Transverse colon (tissue), 4 donors: ENCODE data around the gene DDX47. TPM values are rescaled to one million over a fixed set of nuclear protein-coding genes. Genes with fewer than 3 reads are reported as not detected.

Source experiments
- DNase-seq: peaks from one replicate; pipeline ENCODE4 v3.0.0-alpha.2; 2019
- H3K27ac ChIP-seq, 4 donors: fragments of 200-600 bp; sonication (generic); 2 replicates each; pipeline ENCODE4 v1.5.1; 2016 to 2018; ENCODE audit warnings: inconsistent platforms in 4 of 4
- H3K27me3 ChIP-seq: fragments of 200-600 bp; sonication (generic); 2 replicates; pipeline ENCODE4 v1.5.1; 2017; ENCODE audit warnings: inconsistent platforms
- H3K36me3 ChIP-seq, 4 donors: fragments of 200-600 bp; sonication (generic); 2 replicates each; pipeline ENCODE4 v1.5.1; 2017 to 2019; ENCODE audit warnings: inconsistent platforms in 4 of 4
- H3K4me1 ChIP-seq, 4 donors: fragments of 200-600 bp; sonication (generic); 2 replicates each; pipeline ENCODE4 v1.5.1; 2017 to 2020; ENCODE audit warnings: inconsistent platforms in 4 of 4
- H3K4me3 ChIP-seq, 4 donors: fragments of 200-600 bp; sonication (generic); 1 replicate in 1 of 4; 2 replicates in 3 of 4; pipeline versions ENCODE4 v1.5.1 to v1.6.1; 2017 to 2019; ENCODE audit warnings: inconsistent platforms in 4 of 4
- H3K9me3 ChIP-seq, 2 donors: fragments of 200-600 bp; sonication (generic); 2 replicates each; pipeline ENCODE4 v1.5.1; 2017 to 2019; ENCODE audit warnings: inconsistent platforms in 2 of 2
- CTCF ChIP-seq, 5 experiments: fragments of 200-600 bp in 3 of 5; fragments of 450-650 bp in 2 of 5; sonication (generic) in 3 of 5; IDR thresholded peaks; 1 replicate in 2 of 5; 2 replicates in 3 of 5; pipeline ENCODE4 v1.5.1; 2016 to 2017; ENCODE audit warnings: antibody characterized with exemption in 5 of 5, inconsistent platforms in 3 of 5, mild to moderate bottlenecking in 2 of 5, moderate library complexity in 1 of 5
- EP300 ChIP-seq: sonication (generic); formaldehyde crosslinking; IDR thresholded peaks from one replicate; pipeline ENCODE4 v1.6.1; 2017; ENCODE audit warnings: antibody characterized with exemption, low read depth
- POLR2A ChIP-seq: fragments of 450-650 bp; IDR thresholded peaks from one replicate; pipeline ENCODE4 v1.6.1; 2016; ENCODE audit warnings: antibody characterized with exemption, mild to moderate bottlenecking, moderate library complexity
- POLR2AphosphoS5 ChIP-seq, 3 donors: sonication (generic); formaldehyde crosslinking; IDR thresholded peaks; one replicate each; pipeline ENCODE4 v1.6.1; 2016; ENCODE audit warnings: antibody characterized with exemption in 3 of 3
- WGBS, 2 donors: methylation state at CpG; one replicate each; pipeline ENCODE4 v1.1.5; 2018; ENCODE audit warnings: low coverage in 1 of 2; 5-methylcytosine and 5-hydroxymethylcytosine counted together
- in situ Hi-C, 4 donors: fragments of 200-750 bp; cut with MboI; loops; one replicate each; pipeline versions ENCODE4 v1.15.0 to v1.15.1; 2017; ENCODE audit warnings: low sequenced_read_pairs in 3 of 4, low pct_ligation_motif_present in 1 of 4, low pct_unique_long_range_greater_than_20kb in 1 of 4
- intact Hi-C: fragments of 100-400 bp; cut with DNase I; formaldehyde crosslinking; loops from one replicate; pipeline ENCODE4 v1.15.1; 2023; ENCODE audit warnings: low total_unique reads
- total RNA-seq, 4 donors: library from RNA; depleted of rRNA; stranded (reverse); fragments of >200 nt; gene quantifications; one replicate each; pipeline ENCODE4 v1.1.0, GENCODE V29; 2016

The DDX47 gene
- total RNA-seq, 4 donors from 2014 or later: 22.1 to 47.8 (median 31.8) TPM

GRCh38 chr12:12835378-12836146 is 22.4 kb downstream of the DDX47 start:
- peak in 1 of 3 donors; percentile 6 for TF ChIP-seq POLR2AphosphoS5 (IDR thresholded peaks at IDR 0.05)
- no peak for TF ChIP-seq POLR2A
- DNase-seq: no peak
- Histone ChIP-seq H3K9me3 (no peaks in the 10 kb centered on the region), H3K36me3 (peaks cover 0 to 15% (median 4%) of the 10 kb centered on the region in 4 donors), H3K4me3 (no peak overlapping the region), H3K4me1 (peaks cover 4 to 36% (median 16%) of the 10 kb centered on the region in 4 donors), H3K27me3 (no peaks in the 10 kb centered on the region), H3K27ac (peak overlapping the region in 3 of 4 donors; percentile 36 to 46 (median 36))
- 85 to 91% methylated on average over 4 to 7 of the region's 7 CpGs for WGBS, 2 donors
- intact Hi-C loops (no loop called here), in situ Hi-C loops (loop anchor here in 2 of 4 donors (10.0 to 25.0 kb wide), 2 partner anchors 149 to 152 kb away; no protein-coding TSS in a partner anchor)

- H3K27me3 ChIP-seq: no peaks in the 10 kb centered on the region
- H3K27ac ChIP-seq: peak overlapping the region in 1 of 4 donors; percentile 23
- WGBS, 2 donors: 70 to 71% methylated on average over 6 of the region's 6 CpGs
- DNase-seq: no peak
- intact Hi-C loops: no loop called here
- peaks cover 0 to 8% (median under 1%) of the 10 kb centered on the region in 4 donors for H3K36me3 ChIP-seq
- H3K4me3 ChIP-seq: no peak overlapping the region
- peaks cover 4 to 39% (median 16%) of the 10 kb centered on the region in 4 donors for H3K4me1 ChIP-seq
- no peak for TF ChIP-seq POLR2AphosphoS5 (IDR thresholded peaks at IDR 0.05)
- no peak for TF ChIP-seq EP300
- no peak for TF ChIP-seq CTCF (IDR thresholded peaks at IDR 0.05)
- TF ChIP-seq POLR2A: no peak
- in situ Hi-C loops: loop anchor here in 2 of 4 donors (10.0 to 25.0 kb wide), 2 partner anchors 148 to 151 kb away; no protein-coding TSS in a partner anchor
- H3K9me3 ChIP-seq: no peaks in the 10 kb centered on the region
Observed at GRCh38 chr12:12836571-12836970, 23.4 kb downstream of the DDX47 start.

- in situ Hi-C loops: loop anchor here in 2 of 4 donors (10.0 to 25.0 kb wide), 2 partner anchors 148 to 150 kb away; no protein-coding TSS in a partner anchor
- peak overlapping the region in 1 of 4 donors; percentile 39 for H3K27ac ChIP-seq
Observed at GRCh38 chr12:12837025-12837812, 24.1 kb downstream of the DDX47 start.

GRCh38 chr12:12837813-12838153 is 24.6 kb downstream of the DDX47 start:
- peaks cover 0 to 8% (median 0%) of the 10 kb centered on the region in 4 donors for H3K36me3 ChIP-seq
- no peaks in the 10 kb centered on the region for H3K9me3 ChIP-seq
- 77% methylated on average over 3 of the region's 3 CpGs; no CpG with 5 or more reads in 1 of the 2 donors for WGBS, 2 donors
- intact Hi-C loops: no loop called here
- H3K4me1 ChIP-seq: peaks cover 4 to 39% (median 16%) of the 10 kb centered on the region in 4 donors
- H3K27me3 ChIP-seq: no peaks in the 10 kb centered on the region
- in situ Hi-C loops: loop anchor here in 2 of 4 donors (10.0 to 25.0 kb wide), 2 partner anchors 147 to 150 kb away; no protein-coding TSS in a partner anchor
- H3K4me3 ChIP-seq: no peak overlapping the region
- H3K27ac ChIP-seq: no peak overlapping the region
- no peak for DNase-seq
- TF ChIP-seq POLR2AphosphoS5 (IDR thresholded peaks at IDR 0.05) (no peak), EP300 (no peak)

More at GRCh38 chr12:12837025-12837812, 24.1 kb downstream of the DDX47 start:
- Histone ChIP-seq H3K27me3 (no peaks in the 10 kb centered on the region), H3K4me1 (peaks cover 4 to 39% (median 16%) of the 10 kb centered on the region in 4 donors), H3K9me3 (no peaks in the 10 kb centered on the region), H3K4me3 (no peak overlapping the region), H3K36me3 (peaks cover 0 to 8% (median 0%) of the 10 kb centered on the region in 4 donors)
- intact Hi-C loops: no loop called here
- WGBS, 2 donors: 33 to 55% methylated on average over 6 to 15 of the region's 15 CpGs
- peak; percentile 52 to 78 (median 59) for TF ChIP-seq CTCF (IDR thresholded peaks at IDR 0.05)
- TF ChIP-seq POLR2AphosphoS5 (IDR thresholded peaks at IDR 0.05): peak in 1 of 3 donors; percentile 33
- TF ChIP-seq POLR2A: peak; percentile 11
- TF ChIP-seq EP300: no peak
- peak; percentile 72 for DNase-seq
